K562 (cell line): Measurements from ENCODE around the gene BSCL2. TPM values are rescaled to one million over a fixed set of nuclear protein-coding genes. Genes with fewer than 3 reads are reported as not detected.
A peak's percentile ranks its signal among the peaks of the same experiment; 100 is the strongest.

Source experiments
- ATF1 ChIP-seq, 2 experiments: fragments of 450-650 bp in 1 of 2; IDR thresholded peaks; 2 replicates each; pipeline ENCODE4 v1.6.1; 2016; ENCODE audit warnings: missing compliant biosample characterization in 1 of 2, missing genetic modification characterization in 1 of 2
- ATF6 ChIP-seq: sonication (generic); formaldehyde crosslinking; IDR thresholded peaks from 2 replicates; pipeline ENCODE4 v1.4.0; 2020; ENCODE audit warnings: mild to moderate bottlenecking, missing genetic modification reagents
- E2F6 ChIP-seq, 2 experiments: IDR thresholded peaks; 2 replicates each; pipeline ENCODE4 v1.6.1; 2011; ENCODE audit warnings: borderline replicate concordance in 1 of 2, control low read depth in 1 of 2, low read depth in 1 of 2, low read length in 1 of 2, mild to moderate bottlenecking in 1 of 2, mixed read lengths in 1 of 2, moderate library complexity in 1 of 2; ENCODE audit not compliant: insufficient read depth in 1 of 2, insufficient read length in 1 of 2, poor library complexity in 1 of 2, severe bottlenecking in 1 of 2; ENCODE audit errors: extremely low read depth in 1 of 2
- ELF4 ChIP-seq: fragments of 450-650 bp; formaldehyde crosslinking; IDR thresholded peaks from 2 replicates; pipeline ENCODE4 v1.4.0; 2022; ENCODE audit warnings: missing genetic modification characterization
- MXI1 ChIP-seq: IDR thresholded peaks from 2 replicates; pipeline ENCODE4 v1.6.1; 2011; ENCODE audit warnings: low read depth, mild to moderate bottlenecking, improper control_type of control experiment, low read length
- MYC ChIP-seq, 2 experiments: fragments of 250-450 bp in 1 of 2; sonication (Bioruptor Pico) in 1 of 2; IDR thresholded peaks; 2 replicates each; pipeline versions ENCODE4 v1.5.1 to v1.6.1; 2012 to 2021; ENCODE audit warnings: low read depth in 2 of 2, borderline replicate concordance in 1 of 2, improper control_type of control experiment in 1 of 2, low read length in 1 of 2, mild to moderate bottlenecking in 1 of 2, moderate library complexity in 1 of 2
- POLR2B ChIP-seq: fragments of 450-650 bp; IDR thresholded peaks from 2 replicates; pipeline ENCODE4 v1.6.1; 2018; ENCODE audit warnings: low read depth; ENCODE audit not compliant: partially characterized antibody
- SMAD1 ChIP-seq: fragments of 150-350 bp; IDR thresholded peaks from 2 replicates; pipeline ENCODE4 v1.6.1; 2014; ENCODE audit warnings: low read length, low read depth; ENCODE audit not compliant: partially characterized antibody
- SMC3 ChIP-seq: conservative IDR thresholded peaks from 2 replicates; pipeline ENCODE4 v1.6.1; 2011; ENCODE audit warnings: low read depth, low read length, improper control_type of control experiment; ENCODE audit not compliant: insufficient read depth
- SRSF9 ChIP-seq: fragments of 200-400 bp; formaldehyde crosslinking; IDR thresholded peaks from 2 replicates; pipeline ENCODE4 v1.6.1; 2017; ENCODE audit warnings: low read depth, low read length, borderline replicate concordance
- TBP ChIP-seq: optimal IDR thresholded peaks from 2 replicates; pipeline ENCODE3; 2011; ENCODE audit warnings: low read depth, low read length, improper control_type of control experiment
- THAP12 ChIP-seq: fragments of 250-450 bp; sonication (Bioruptor Pico); IDR thresholded peaks from 2 replicates; pipeline ENCODE4 v1.9.0; 2021; ENCODE audit warnings: mild to moderate bottlenecking, inconsistent platforms
- ZKSCAN8 ChIP-seq: fragments of 200-800 bp; sonication (Bioruptor generic); IDR thresholded peaks from 2 replicates; pipeline ENCODE4 v1.6.1; 2016; ENCODE audit warnings: missing genetic modification characterization, missing compliant biosample characterization
- ZMIZ1 ChIP-seq, 2 experiments: fragments of 150-350 bp in 1 of 2; IDR thresholded peaks; 2 replicates each; pipeline ENCODE4 v1.6.1; 2012 to 2016; ENCODE audit warnings: low read depth in 2 of 2, low read length in 2 of 2, mild to moderate bottlenecking in 1 of 2, moderate library complexity in 1 of 2
- ZNF586 ChIP-seq: fragments of 450-650 bp; formaldehyde crosslinking; conservative IDR thresholded peaks from 2 replicates; pipeline ENCODE4 v1.4.0; 2020; ENCODE audit warnings: mild to moderate bottlenecking, moderate library complexity
- polyA plus RNA-seq, 8 experiments: library from polyadenylated mRNA; depleted of rRNA in 4 of 8; stranded (reverse) in 5 of 8; unstranded in 3 of 8; fragments of >200 nt; fragmentation: Nextera tagmentation in 2 of 8; fragmentation: Illumina TruSeq in 1 of 8; extraction: Ambion mirVana in 2 of 8; extraction: Trizol in 1 of 8; gene quantifications; 2 replicates each; pipeline versions ENCODE4 v1.2.1 to v1.2.3, GENCODE V29; 2011 to 2014; ENCODE audit warnings: inconsistent platforms in 1 of 8, missing spikeins in 1 of 8
- total RNA-seq, 7 experiments: library from RNA; depleted of rRNA in 6 of 7; stranded (reverse); fragments of >200 nt in 6 of 7; fragmentation: Illumina TruSeq in 2 of 7; extraction: Trizol in 2 of 7; gene quantifications; 2 replicates each; pipeline versions ENCODE4 v1.2.1 to v1.2.3, GENCODE V29; 2011 to 2021; ENCODE audit warnings: low replicate concordance in 1 of 7

Gene BSCL2
- total and polyA plus RNA-seq, 9 of the 15 experiments (the other 6 are each of a cell fraction or from before 2014, with no cell fraction given), result 18.9 to 51.7 (median 35.2) TPM

- TF ChIP-seq E2F6 (IDR thresholded peaks at IDR 0.05; ENCODE audit: borderline replicate concordance in 1 of 2, extremely low read depth in 1 of 2, insufficient read depth in 1 of 2, insufficient read length in 1 of 2, low read depth in 1 of 2, low read length in 1 of 2, poor library complexity in 1 of 2, severe bottlenecking in 1 of 2) (peak; percentile 26 to 43), SRSF9 (no peak), MYC (IDR thresholded peaks at IDR 0.05; ENCODE audit: low read depth, low read length) (peak; percentile 32; the same call in 1 of the 2 replicates), MYC (CRISPR knock-in tag; IDR thresholded peaks at IDR 0.05; ENCODE audit: borderline replicate concordance, low read depth) (no peak), THAP12 (CRISPR knock-in tag) (no peak), TBP (peak; percentile 85), ATF1 (CRISPR knock-in tag; IDR thresholded peaks at IDR 0.05) (no peak), ATF1 (tag; IDR thresholded peaks at IDR 0.05) (peak; percentile 39; the same call in 1 of the 2 replicates), ELF4 (no peak), ZMIZ1 (IDR thresholded peaks at IDR 0.05; ENCODE audit: low read depth in 2 of 2, low read length in 2 of 2) (0 out of 4 replicates have a peak, but pooled peaks of 1 of the 2 experiments have one; percentile 12), POLR2B (peak; percentile 70), SMAD1 (no peak), MXI1 (peak; percentile 83), ZNF586 (CRISPR knock-in tag) (0 out of 2 replicates have a peak, but pooled peaks have one; percentile 28), ATF6 (CRISPR knock-in tag) (peak; percentile 76; the same call in 1 of the 2 replicates), ZKSCAN8 (CRISPR knock-in tag) (no peak), SMC3 (no peak)
These were observed 1.1 kb downstream of the BSCL2 start (continued) for GRCh38 chr11:62705880-62706849.
